HG03565 (cell line): ENCODE measurements around the gene HHAT.
"Not testable (repeated sequence)": the region's sequence is repeated elsewhere in the genome, so short reads cannot be mapped to it uniquely, and the experiment has no call there.

ENCODE experiments used
- ATAC-seq: cut with Tn5 transposase; IDR thresholded peaks from one replicate; pipeline ENCODE4 v1.9.1; 2021; ENCODE audit warnings: mild to moderate bottlenecking, moderate library complexity; ENCODE audit not compliant: unreplicated experiment

The HHAT gene

GRCh38 chr1:210354305-210354704 lies 25.6 kb downstream of the HHAT start:
- ATAC-seq: not testable (repeated sequence)

- no peak for ATAC-seq
Measured at GRCh38 chr1:210358626-210359025, 29.9 kb downstream of the HHAT start.

GRCh38 chr1:210359255-210359654 lies 30.6 kb downstream of the HHAT start:
- ATAC-seq: no peak

DNA sequence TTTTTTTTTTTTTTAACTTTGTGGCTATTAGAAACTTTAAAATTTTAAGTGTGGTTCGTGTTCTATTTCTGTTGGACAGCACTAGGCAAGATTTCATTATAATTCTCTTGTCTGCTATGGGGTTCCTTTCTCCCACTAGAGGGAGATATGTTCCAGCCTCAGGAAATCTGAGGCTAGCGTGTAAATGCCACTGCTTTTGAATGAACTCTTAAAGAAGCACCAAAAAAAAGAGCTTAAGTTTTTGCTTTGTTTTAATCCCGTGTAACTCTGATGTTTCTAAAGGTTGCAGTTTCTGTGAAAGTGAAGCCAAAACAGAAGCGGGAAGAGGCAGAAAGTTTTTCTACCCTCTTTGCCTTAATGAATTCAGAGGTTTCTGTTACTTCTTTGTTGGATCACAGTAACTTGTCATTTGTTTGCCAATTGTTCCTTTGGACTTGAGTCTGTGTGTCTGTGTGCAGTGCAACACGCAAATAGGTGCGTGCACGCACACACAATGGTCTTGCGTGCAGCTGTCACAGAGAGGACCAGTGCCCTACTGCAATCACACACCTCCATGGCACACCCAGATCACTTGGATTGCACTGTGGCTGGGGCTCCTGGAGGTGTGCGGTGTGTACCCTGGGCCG lies 32.3 kb downstream of the HHAT start:
- ATAC-seq: no peak

GRCh38 chr1:210361665-210362064 lies 33.0 kb downstream of the HHAT start:
- ATAC-seq: no peak

GRCh38 chr1:210362526-210362925 lies 33.8 kb downstream of the HHAT start:
- ATAC-seq: no peak

GRCh38 chr1:210363119-210363518 lies 34.4 kb downstream of the HHAT start:
- ATAC-seq: no peak

DNA sequence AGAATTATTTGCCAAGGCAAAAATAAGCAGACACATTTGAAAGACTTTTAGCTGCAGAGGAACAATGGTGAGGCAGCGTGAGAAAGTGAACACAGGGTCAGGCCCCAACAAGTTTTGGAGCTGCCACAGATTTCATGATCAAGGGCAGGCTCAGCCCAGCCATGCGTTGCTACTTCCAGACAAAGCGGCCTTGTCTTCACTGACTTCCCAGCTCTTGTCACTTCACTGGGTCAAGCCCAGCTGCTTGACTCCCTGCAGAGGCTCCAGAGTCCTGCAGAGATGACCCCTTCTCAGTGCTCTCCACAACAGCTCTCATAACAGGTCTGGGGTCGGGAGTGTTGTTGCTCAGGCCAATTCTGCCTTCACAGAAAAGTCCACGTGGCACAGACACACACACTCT lies 35.8 kb downstream of the HHAT start:
- ATAC-seq: no peak

DNA sequence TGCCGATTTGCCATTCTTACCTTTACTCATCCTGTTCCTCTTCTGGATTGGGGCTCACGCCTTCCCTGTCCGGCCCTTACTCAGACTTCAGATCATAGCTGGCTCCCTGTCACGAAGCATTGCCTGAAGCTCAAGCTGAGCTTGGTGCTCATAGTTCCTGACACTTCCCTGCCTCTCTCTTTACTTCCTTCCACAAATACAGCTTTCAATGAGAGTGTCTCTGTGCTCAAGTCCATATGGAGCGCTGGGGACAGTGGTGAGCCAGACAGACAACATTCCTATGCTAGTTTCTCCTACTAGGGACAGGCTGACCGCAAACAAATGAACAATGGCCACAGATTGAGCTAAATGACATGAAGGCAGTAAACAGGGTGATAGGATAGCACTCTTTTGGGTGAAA lies 38.1 kb downstream of the HHAT start:
- no peak for ATAC-seq

DNA sequence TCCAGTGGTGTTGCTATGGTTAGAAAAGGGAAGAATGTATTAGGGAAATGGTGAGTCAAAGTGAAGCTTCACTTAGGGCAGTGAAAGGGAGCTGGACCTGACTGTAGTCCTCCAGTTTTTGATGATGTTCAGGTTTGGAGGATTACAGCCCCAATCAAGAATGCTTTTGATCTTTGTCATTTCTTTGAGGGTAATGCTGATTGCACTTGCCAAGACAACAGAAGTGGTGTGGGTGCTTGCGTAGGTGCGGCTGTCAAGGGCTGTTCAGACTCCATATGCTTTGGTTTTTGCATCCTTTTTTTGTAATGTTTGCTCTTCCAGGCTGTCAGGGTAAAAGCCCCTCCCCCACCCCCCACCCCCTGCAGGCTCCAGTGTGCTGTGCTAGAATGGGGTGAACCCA lies 38.9 kb downstream of the HHAT start:
- ATAC-seq: no peak

DNA sequence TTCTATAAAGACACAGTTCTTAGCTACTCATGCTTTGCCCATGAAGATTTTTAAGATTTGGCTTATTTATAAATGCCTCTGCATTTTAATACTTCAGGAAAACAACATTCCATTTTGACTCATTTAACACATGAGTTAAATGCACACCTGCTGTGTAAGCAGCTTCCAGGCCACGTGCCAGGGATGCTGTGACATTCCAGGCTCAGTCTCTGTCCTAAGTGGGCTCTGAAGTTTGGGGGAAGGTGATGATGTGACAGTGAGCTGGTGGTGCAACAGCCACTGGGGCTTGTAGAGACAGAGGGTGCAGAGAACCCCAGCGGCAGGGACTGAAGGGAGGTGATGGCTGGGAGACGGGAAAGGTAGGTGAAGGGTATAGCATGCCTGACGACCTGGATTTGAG lies 40.7 kb downstream of the HHAT start:
- ATAC-seq: no peak

DNA sequence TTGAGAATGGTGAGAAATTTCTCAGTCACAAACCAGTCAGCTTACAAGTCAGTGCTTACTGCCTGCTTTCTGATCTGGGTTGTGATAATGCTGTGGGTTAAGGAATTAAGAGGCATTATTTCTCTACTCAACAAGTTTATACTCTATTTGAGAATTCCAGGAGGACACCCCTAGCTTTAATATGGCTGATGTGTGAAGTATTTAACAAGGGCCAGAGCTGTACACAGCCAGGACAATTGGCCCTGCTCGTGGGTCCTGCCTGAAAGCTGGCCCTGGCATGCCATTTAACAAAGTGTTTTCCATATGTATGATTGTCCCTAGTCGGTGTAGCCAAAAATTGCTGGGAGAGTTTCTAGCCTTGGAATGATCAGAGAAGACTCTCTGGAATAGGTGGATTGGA lies 43.2 kb downstream of the HHAT start:
- no peak for ATAC-seq

GRCh38 chr1:210372491-210372890 lies 43.8 kb downstream of the HHAT start:
- ATAC-seq: no peak

- no peak for ATAC-seq
Measured at GRCh38 chr1:210372931-210373627, 44.4 kb downstream of the HHAT start.

DNA sequence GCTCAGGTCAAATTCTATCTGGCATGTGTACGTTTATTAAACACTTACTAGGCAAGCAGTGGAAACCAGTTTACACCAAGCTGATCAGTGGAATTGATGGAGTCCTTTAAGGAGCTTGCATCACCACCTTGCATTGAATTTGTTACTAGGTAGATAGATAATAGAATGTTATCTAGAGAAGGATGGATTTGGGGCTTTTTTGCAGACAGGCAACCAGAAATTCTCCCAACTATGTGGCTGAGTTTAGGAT lies 44.9 kb downstream of the HHAT start:
- no peak for ATAC-seq

GRCh38 chr1:210373878-210374599 lies 45.3 kb downstream of the HHAT start:
- ATAC-seq: peak; percentile 80

DNA sequence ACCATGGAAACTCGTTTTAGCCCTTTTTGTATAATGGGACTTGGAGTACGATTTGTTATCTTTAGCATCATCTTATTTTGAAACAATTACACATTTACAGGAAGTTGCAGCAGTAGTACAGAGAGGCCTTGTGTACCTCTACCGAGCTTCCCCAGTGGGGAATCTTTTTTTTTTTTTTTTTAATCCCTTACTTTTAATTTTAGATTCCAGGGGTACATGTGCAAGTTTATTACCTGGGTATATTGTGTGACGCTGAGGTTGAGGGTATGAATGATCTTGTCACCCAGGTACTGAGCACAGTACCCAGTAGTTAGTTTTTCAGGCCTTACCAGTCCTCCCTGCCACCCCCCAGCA lies 45.9 kb downstream of the HHAT start:
- ATAC-seq: no peak

- ATAC-seq: no peak
Measured at GRCh38 chr1:210376836-210377372, 48.2 kb downstream of the HHAT start.

GRCh38 chr1:210377731-210378333 lies 49.1 kb downstream of the HHAT start:
- no peak for ATAC-seq

DNA sequence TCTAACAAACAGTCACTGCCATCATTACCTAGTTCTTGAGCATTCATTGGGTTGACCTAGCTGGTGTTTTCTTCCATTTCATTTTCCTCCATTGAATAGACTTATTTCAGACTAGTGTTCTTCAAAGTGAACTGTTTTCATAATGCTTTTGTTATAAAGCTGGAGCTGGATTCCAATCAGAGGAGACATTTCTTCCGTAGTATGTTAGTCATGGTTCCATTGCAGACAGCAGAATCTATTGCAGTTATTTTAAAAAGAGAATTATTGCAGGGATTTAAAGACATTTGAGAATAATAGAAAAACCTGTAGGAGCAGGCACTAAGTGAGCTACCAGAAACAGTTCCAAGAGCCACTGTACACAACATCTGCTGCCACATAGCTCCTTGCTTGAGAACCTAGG lies 50.0 kb downstream of the HHAT start:
- no peak for ATAC-seq

DNA sequence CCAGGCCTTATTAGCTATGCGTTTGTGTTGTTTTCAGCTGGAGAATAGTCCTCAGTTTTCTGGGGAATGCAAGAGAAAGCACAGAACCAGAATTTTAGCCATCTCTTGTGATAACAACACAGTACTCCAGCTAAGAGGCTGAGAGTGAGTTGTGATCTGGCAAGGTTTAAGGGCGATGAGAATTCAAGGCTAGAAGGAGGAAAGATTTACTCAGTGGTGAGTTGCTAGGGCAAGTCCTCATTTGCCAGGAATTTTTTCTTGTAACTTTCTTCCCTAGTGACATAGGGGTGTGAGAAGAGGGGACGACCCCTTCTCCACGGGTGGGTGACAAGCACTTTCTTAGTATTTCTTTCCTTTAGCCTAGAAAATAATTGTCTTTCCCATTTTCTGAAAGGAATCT lies 53.2 kb downstream of the HHAT start:
- ATAC-seq: no peak

- no peak for ATAC-seq
Measured at GRCh38 chr1:210384625-210385024, 55.9 kb downstream of the HHAT start.
